Measurements from ENCODE around the gene ACTR2.
"Not testable (repeated sequence)": the region's sequence is repeated elsewhere in the genome, so short reads cannot be mapped to it uniquely, and the experiment has no call there.

Gene ACTR2

GRCh38 chr2:65314801-65315441 is 87.3 kb downstream of the ACTR2 start:
- no peak for DNase-seq

- DNase-seq, result no peak
Observed at GRCh38 chr2:65316072-65316471, 88.4 kb downstream of the ACTR2 start.

- DNase-seq, result not testable (repeated sequence)
Observed at GRCh38 chr2:65317351-65317750, 89.7 kb downstream of the ACTR2 start.

DNA sequence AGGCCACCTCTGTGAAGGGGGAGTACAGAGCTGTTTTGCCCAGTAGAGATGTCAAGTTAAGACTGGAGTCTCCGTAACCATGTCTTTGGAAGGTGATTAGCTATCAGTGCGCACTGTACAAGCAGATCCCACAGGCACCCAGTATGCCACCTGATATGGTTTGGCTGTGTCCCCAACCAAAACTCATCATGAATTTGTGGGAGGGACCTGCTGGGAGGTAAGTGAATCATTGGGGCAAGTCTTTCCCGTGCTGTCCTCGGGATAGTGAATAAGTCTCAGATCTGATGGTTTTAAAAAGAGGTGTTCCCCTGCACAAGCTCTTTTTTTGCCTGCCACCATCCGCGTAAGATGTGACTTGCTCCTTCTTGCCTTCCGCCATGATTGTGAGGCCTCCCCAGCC is 90.2 kb downstream of the ACTR2 start:
- no peak for DNase-seq

DNA sequence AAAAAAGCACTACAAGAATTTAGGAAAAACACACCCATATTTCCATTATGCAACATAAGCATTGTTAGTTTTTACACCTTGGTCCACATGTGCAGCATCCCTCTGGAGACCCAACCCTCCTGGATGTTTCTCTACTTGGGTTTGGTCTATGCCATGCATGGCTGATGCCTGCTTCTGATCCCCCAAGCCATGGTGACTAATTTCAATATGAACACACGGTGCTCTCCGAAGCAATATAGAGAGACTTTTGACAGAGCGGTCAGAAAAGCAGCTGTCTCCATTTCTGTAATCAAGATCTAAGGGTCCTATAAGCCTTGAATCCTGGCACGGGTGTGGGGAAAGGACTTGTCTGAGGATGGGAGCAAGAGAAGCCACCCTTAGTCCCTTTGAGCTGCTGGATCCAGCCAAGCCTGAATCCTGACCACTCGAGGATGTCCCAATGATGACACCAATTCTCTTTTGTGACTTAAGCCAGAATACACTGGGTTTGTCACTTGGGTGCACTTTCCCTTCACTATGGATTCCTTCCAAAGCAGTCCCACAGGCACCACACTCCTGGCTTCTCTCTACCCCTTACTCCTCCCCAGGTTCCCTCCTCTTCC is 91.5 kb downstream of the ACTR2 start:
- DNase-seq, result no peak

GRCh38 chr2:65319674-65320041 is 92.0 kb downstream of the ACTR2 start:
- no peak for DNase-seq

GRCh38 chr2:65320042-65320725 is 92.6 kb downstream of the ACTR2 start:
- DNase-seq, result no peak
